Measurements from ENCODE around the gene PTPRM. TPM values are rescaled to one million over a fixed set of nuclear protein-coding genes. Genes with fewer than 3 reads are reported as not detected.

PTPRM gene
- total and polyA plus RNA-seq, 2 of the 4 experiments (the other 2 are of a cell fraction): 28.3 to 51.2 TPM

GRCh38 chr18:7746106-7746505 lies 179.0 kb downstream of the PTPRM start:
- H3K4me2 ChIP-seq (ENCODE audit: low read depth, low read length): no peak overlapping the region
- dilution Hi-C loops (cut with HindIII; ENCODE audit: low sequenced_read_pairs, unreplicated experiment): no loop called here
- POLR2A ChIA-PET (ENCODE audit: unreplicated experiment): no interaction called here

More at GRCh38 chr18:7746106-7746505, 179.0 kb downstream of the PTPRM start:
- CTCF ChIA-PET: interaction anchor here (1.0 kb wide), 1 partner anchor 12 kb away, joined by 4 read pairs; no protein-coding TSS in a partner anchor
- peaks cover 5% of the 10 kb centered on the region; the same call in 1 of the 2 replicates for H3K4me1 ChIP-seq (ENCODE audit: control insufficient read depth, insufficient read depth, low read length)
- no peak overlapping the region for H2BK15ac ChIP-seq (ENCODE audit: low read depth, low read length)
- no TSS peak for BruUV-seq (replicated peaks)
- TF ChIP-seq NFE2L2 (IDR thresholded peaks at IDR 0.05; ENCODE audit: low read depth, low read length): no peak
- TF ChIP-seq CTCF (conservative IDR thresholded peaks at IDR 0.05; ENCODE audit: low read depth, low read length): no peak
- TF ChIP-seq ELK1 (IDR thresholded peaks at IDR 0.05; ENCODE audit: borderline replicate concordance, low read depth, low read length): no peak
- TF ChIP-seq RFX5 (IDR thresholded peaks at IDR 0.05; ENCODE audit: low read depth, low read length): no peak
- no CpG with 5 or more reads among the region's 3 CpGs for WGBS, 2 experiments (ENCODE audit: extremely low coverage in 2 of 2, insufficient read length in 1 of 2)
- H4K91ac ChIP-seq (ENCODE audit: insufficient read depth, low read depth, low read length): no peak overlapping the region
- no peaks in the 10 kb centered on the region for H3K27me3 ChIP-seq (ENCODE audit: control insufficient read depth, insufficient read depth, low read length)
- H2AFZ ChIP-seq (replicated peaks; ENCODE audit: low read length, poor library complexity): no peak overlapping the region
- intact Hi-C loops (cut with micrococcal nuclease): no loop called here
- H3K36me3 ChIP-seq (ENCODE audit: control insufficient read depth, insufficient read depth, low read length): no peaks in the 10 kb centered on the region
- H2BK5ac ChIP-seq (ENCODE audit: low read depth, low read length, poor library complexity, severe bottlenecking): no peak overlapping the region
- H3K18ac ChIP-seq (ENCODE audit: low read depth, low read length): no peak overlapping the region
- no peak overlapping the region for H3K9ac ChIP-seq (ENCODE audit: low read depth, low read length)
- H3K9me3 ChIP-seq (ENCODE audit: control insufficient read depth, insufficient read depth, low read length): peaks cover 3% of the 10 kb centered on the region
- no peak overlapping the region for H3K14ac ChIP-seq (replicated peaks; ENCODE audit: low read depth, low read length)
- ATAC-seq (ENCODE audit: low read depth) (no peak), DNase-seq (no peak)
- H3K9me1 ChIP-seq (ENCODE audit: insufficient read depth, low read length): no peaks in the 10 kb centered on the region
- peaks cover 9 to 17% of the 10 kb centered on the region in 2 experiments; a peak in 3 of 4 replicates for H3K79me1 ChIP-seq (ENCODE audit: low read depth in 1 of 2, low read length in 2 of 2)
- H2AK5ac ChIP-seq (ENCODE audit: low read depth, low read length): no peak overlapping the region
- no peak overlapping the region for H2AK9ac ChIP-seq (replicated peaks; ENCODE audit: low read depth, low read length, poor library complexity)
- H3K27ac ChIP-seq (ENCODE audit: insufficient read depth, low read length): no peak overlapping the region
- H3K4ac ChIP-seq (ENCODE audit: low read depth, low read length): no peak overlapping the region
- peaks cover 6% of the 10 kb centered on the region for H4K20me1 ChIP-seq (ENCODE audit: insufficient read depth, low read length)
- no peak overlapping the region for H2BK120ac ChIP-seq (ENCODE audit: low read depth, low read length)
- no peak overlapping the region for H4K8ac ChIP-seq (ENCODE audit: low read depth in 2 of 2, low read length in 2 of 2)
- H3K4me3 ChIP-seq (ENCODE audit: insufficient read depth, low read depth, low read length): no peak overlapping the region
- no peak overlapping the region for H3K23ac ChIP-seq (ENCODE audit: low read depth, low read length)
- in situ Hi-C loops (cut with MboI; ENCODE audit: low sequenced_read_pairs): no loop called here
- H3K56ac ChIP-seq (ENCODE audit: extremely low read depth, insufficient read depth, low read length): no peak overlapping the region
- no peak overlapping the region for H4K5ac ChIP-seq (ENCODE audit: low read depth, low read length)
- no peak overlapping the region for H2BK20ac ChIP-seq (ENCODE audit: low read depth, low read length)
